Fibroblast of lung (primary cell): ENCODE results near the gene FAM170B.

Source experiments
- EZH2 ChIP-seq: IDR thresholded peaks from 2 replicates; pipeline ENCODE4 v1.5.1; 2012; ENCODE audit warnings: low read length, control low read depth, mild to moderate bottlenecking; ENCODE audit errors: missing control alignments
- TF ChIP-seq, protein P1 (sequence below), 2 donors: IDR thresholded peaks in 1 of 2; conservative IDR thresholded peaks in 1 of 2; 1 replicate in 1 of 2; 2 replicates in 1 of 2; pipeline ENCODE4 v1.5.1; 2011 to 2012; ENCODE audit warnings: low read length in 2 of 2, control low read depth in 1 of 2, inconsistent platforms in 1 of 2, low read depth in 1 of 2, mild to moderate bottlenecking in 1 of 2

DNA sequence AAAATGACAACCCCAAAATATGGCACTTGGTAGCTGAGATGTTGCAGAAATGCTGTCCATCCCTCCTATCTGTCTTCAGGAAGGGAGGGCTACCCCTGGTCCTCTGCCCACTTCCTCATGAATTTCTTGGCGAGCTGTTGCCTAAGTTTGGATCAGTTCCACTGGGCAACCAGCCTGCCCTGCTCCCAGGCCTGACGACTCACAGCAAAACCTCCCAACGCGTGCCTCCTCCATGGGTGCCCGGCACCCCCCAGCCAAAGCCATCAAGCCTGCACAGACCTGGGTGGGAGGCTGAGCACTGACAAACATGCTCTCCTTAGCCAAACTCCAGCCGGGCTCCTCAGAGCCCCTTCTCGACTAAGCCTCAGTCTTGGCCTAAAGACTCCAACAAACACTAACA, 27.4 kb downstream of the FAM170B start:
- TF ChIP-seq, protein P1, sequence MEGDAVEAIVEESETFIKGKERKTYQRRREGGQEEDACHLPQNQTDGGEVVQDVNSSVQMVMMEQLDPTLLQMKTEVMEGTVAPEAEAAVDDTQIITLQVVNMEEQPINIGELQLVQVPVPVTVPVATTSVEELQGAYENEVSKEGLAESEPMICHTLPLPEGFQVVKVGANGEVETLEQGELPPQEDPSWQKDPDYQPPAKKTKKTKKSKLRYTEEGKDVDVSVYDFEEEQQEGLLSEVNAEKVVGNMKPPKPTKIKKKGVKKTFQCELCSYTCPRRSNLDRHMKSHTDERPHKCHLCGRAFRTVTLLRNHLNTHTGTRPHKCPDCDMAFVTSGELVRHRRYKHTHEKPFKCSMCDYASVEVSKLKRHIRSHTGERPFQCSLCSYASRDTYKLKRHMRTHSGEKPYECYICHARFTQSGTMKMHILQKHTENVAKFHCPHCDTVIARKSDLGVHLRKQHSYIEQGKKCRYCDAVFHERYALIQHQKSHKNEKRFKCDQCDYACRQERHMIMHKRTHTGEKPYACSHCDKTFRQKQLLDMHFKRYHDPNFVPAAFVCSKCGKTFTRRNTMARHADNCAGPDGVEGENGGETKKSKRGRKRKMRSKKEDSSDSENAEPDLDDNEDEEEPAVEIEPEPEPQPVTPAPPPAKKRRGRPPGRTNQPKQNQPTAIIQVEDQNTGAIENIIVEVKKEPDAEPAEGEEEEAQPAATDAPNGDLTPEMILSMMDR (conservative IDR thresholded peaks at IDR 0.05 in 1 of 2, IDR thresholded peaks at IDR 0.05 in 1 of 2; ENCODE audit: low read depth in 1 of 2, low read length in 2 of 2) = no peak
- TF ChIP-seq EZH2 = no peak
